A673 (cell line): ENCODE results near the gene UBL7. TPM values are rescaled to one million over a fixed set of nuclear protein-coding genes. Genes with fewer than 3 reads are reported as not detected.

Experiments
- BruUV-seq: library from RNA; stranded (reverse); fragments of 400-500 nt; replicated peaks from 2 replicates; lab custom pipeline; 2021; lab: Mats Ljungman, UMichigan
- CTCF ChIA-PET: fragments of 300-600 bp; sonication (Branson Sonifier 250); formaldehyde crosslinking; loops from one replicate; lab custom pipeline; 2022; ENCODE audit warnings: antibody characterized with exemption; lab: Charles Lee
- POLR2A ChIA-PET: fragments of 300-600 bp; sonication (Branson Sonifier 250); formaldehyde crosslinking; loops from one replicate; lab custom pipeline; 2022; ENCODE audit warnings: antibody characterized with exemption; ENCODE audit not compliant: low non-redundant PET; lab: Charles Lee
- DNase-seq: peaks from one replicate; pipeline ENCODE4 v3.0.0-alpha.2; 2015; ENCODE audit warnings: low spot score
- H3K27ac ChIP-seq: fragments of 200-600 bp; sonication (generic); 2 replicates; pipeline ENCODE4 v1.5.1; 2016; ENCODE audit warnings: mixed run types, low read depth, mild to moderate bottlenecking, mixed read lengths, antibody characterized with exemption, low read length; ENCODE audit not compliant: poor library complexity, severe bottlenecking
- H3K27me3 ChIP-seq: fragments of 200-600 bp; sonication (generic); replicated peaks from 2 replicates; pipeline ENCODE4 v1.6.1; 2017; ENCODE audit warnings: mixed run types, low read depth, mild to moderate bottlenecking, mixed read lengths, antibody characterized with exemption, low read length; ENCODE audit not compliant: insufficient read depth, poor library complexity
- H3K36me3 ChIP-seq: fragments of 200-600 bp; sonication (generic); 2 replicates; pipeline ENCODE4 v1.6.1; 2016; ENCODE audit warnings: mixed run types, mild to moderate bottlenecking, mixed read lengths, antibody characterized with exemption, low read length; ENCODE audit not compliant: insufficient read depth, poor library complexity, severe bottlenecking
- H3K4me1 ChIP-seq: fragments of 200-600 bp; sonication (generic); 2 replicates; pipeline ENCODE4 v1.6.1; 2017; ENCODE audit warnings: mixed run types, mild to moderate bottlenecking, mixed read lengths, antibody characterized with exemption, low read length; ENCODE audit not compliant: insufficient read depth, poor library complexity, severe bottlenecking
- H3K4me3 ChIP-seq: fragments of 200-600 bp; sonication (generic); 2 replicates; pipeline ENCODE4 v1.5.1; 2016; ENCODE audit warnings: low read depth, mixed run types, mild to moderate bottlenecking, mixed read lengths, low read length; ENCODE audit not compliant: poor library complexity, severe bottlenecking
- H3K9me3 ChIP-seq: fragments of 200-600 bp; sonication (generic); 2 replicates; pipeline ENCODE4 v1.6.1; 2016; ENCODE audit warnings: mixed run types, low read depth, mild to moderate bottlenecking, mixed read lengths, antibody characterized with exemption, low read length; ENCODE audit not compliant: poor library complexity, severe bottlenecking
- EZH2 ChIP-seq: fragments of 200-600 bp; sonication (generic); IDR thresholded peaks from 2 replicates; pipeline ENCODE4 v1.6.1; 2017; ENCODE audit warnings: borderline replicate concordance, low read depth, mild to moderate bottlenecking, mixed read lengths, antibody characterized with exemption, low read length; ENCODE audit not compliant: poor library complexity, severe bottlenecking
- intact Hi-C: fragments of 100-400 bp; cut with micrococcal nuclease; formaldehyde crosslinking; loops from one replicate; pipeline ENCODE4 v1.10.0; 2022; ENCODE audit not compliant: unreplicated experiment
- total RNA-seq: library from RNA; stranded (reverse); gene quantifications from 2 replicates; pipeline ENCODE4 v1.2.3, GENCODE V29; 2021
- TF ChIP-seq, protein P1 (sequence below): fragments of 300-800, 200-600 bp; sonication (generic); conservative IDR thresholded peaks from 2 replicates; pipeline ENCODE4 v1.5.1; 2017; ENCODE audit warnings: low read depth, mild to moderate bottlenecking, antibody characterized with exemption, low read length, moderate library complexity, mixed read lengths

UBL7 gene
- total RNA-seq, 1 experiment from 2014 or later, result 72.5 TPM

DNA sequence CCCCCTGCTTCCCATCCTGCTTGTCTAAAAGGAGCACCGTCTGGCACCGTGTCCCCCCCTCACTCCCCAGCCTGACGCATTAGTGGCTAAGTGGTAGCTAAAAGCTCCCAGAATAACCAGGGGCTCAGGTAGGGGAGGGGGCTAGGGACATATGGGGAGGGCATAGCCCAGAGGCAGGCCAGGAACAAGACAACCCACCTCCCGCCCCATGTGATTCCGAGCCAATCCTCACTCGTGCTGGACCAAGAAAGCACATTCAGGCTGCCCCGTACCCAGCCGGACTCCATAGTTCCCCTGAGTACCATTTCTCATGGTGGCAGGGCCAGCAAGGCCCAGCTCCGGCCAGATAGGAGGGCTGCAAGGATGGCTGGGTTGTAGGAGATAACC, 38.7 kb downstream of the UBL7 start:
- H3K36me3 ChIP-seq, result no peaks in the 10 kb centered on the region
- H3K4me3 ChIP-seq, result no peak overlapping the region
- no peaks in the 10 kb centered on the region for H3K9me3 ChIP-seq
- no peaks in the 10 kb centered on the region for H3K27me3 ChIP-seq
- no peak for DNase-seq
- TF ChIP-seq, protein P1, sequence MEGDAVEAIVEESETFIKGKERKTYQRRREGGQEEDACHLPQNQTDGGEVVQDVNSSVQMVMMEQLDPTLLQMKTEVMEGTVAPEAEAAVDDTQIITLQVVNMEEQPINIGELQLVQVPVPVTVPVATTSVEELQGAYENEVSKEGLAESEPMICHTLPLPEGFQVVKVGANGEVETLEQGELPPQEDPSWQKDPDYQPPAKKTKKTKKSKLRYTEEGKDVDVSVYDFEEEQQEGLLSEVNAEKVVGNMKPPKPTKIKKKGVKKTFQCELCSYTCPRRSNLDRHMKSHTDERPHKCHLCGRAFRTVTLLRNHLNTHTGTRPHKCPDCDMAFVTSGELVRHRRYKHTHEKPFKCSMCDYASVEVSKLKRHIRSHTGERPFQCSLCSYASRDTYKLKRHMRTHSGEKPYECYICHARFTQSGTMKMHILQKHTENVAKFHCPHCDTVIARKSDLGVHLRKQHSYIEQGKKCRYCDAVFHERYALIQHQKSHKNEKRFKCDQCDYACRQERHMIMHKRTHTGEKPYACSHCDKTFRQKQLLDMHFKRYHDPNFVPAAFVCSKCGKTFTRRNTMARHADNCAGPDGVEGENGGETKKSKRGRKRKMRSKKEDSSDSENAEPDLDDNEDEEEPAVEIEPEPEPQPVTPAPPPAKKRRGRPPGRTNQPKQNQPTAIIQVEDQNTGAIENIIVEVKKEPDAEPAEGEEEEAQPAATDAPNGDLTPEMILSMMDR, result no peak
- TF ChIP-seq EZH2, result no peak
- H3K27ac ChIP-seq, result no peak overlapping the region
- intact Hi-C loops, result no loop called here
- ChIA-PET POLR2A (no interaction called here), CTCF (no interaction called here)
- no peaks in the 10 kb centered on the region for H3K4me1 ChIP-seq
- no TSS peak for BruUV-seq

DNA sequence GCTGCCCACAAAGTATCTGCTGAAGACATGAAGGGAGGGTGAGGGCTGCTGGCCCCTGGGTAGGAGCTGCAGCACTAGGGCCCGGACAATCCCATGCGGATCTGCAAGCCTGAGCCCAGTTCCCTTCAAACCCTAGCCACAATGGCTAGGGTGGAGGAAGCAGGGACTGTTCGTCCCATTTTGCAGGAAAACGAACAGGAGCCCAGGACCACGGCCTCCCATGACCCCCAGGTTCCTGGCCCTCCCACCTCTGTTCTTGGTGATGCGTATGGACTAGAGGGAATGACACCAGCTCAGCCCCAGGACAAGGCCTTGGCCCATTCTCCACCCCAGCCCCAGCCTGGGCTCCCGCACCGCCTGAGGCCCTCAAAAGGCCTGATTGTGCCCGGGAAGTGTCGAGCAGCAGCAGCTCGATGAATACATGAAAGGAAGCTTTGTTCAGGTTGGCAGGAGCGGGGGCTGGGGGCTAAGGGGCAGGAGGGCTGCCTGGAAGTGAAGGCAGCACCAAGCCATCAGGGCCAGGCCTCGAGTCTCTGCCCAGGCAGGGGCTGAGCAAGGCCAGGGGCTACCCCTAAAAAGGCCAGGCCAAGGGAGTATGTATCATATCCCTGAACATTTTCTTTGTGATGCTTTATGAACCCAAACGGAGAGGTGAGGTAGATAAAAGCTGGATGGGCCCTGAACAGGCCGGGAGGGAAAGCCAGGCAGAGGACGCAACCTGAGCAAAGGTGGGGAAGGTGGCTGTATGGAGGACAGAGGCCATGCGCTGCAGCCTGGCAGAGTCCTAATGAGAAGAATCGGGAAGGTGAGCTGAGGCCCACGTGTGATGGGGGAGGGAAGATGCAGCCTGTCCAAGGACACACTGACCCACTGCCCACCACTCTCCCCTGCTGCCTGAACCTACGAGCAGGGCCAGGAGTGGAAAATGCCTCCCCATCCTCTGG, 39.4 kb downstream of the UBL7 start:
- intact Hi-C loops, result no loop called here
- no peaks in the 10 kb centered on the region for H3K36me3 ChIP-seq
- TF ChIP-seq, protein P1, result no peak
- no peak for TF ChIP-seq EZH2
- BruUV-seq, result no TSS peak
- ChIA-PET CTCF (no interaction called here), POLR2A (no interaction called here)
- no peaks in the 10 kb centered on the region for H3K4me1 ChIP-seq
- H3K9me3 ChIP-seq, result no peaks in the 10 kb centered on the region
- no peak for DNase-seq
- no peaks in the 10 kb centered on the region for H3K27me3 ChIP-seq
- H3K27ac ChIP-seq, result no peak overlapping the region
- no peak overlapping the region for H3K4me3 ChIP-seq

DNA sequence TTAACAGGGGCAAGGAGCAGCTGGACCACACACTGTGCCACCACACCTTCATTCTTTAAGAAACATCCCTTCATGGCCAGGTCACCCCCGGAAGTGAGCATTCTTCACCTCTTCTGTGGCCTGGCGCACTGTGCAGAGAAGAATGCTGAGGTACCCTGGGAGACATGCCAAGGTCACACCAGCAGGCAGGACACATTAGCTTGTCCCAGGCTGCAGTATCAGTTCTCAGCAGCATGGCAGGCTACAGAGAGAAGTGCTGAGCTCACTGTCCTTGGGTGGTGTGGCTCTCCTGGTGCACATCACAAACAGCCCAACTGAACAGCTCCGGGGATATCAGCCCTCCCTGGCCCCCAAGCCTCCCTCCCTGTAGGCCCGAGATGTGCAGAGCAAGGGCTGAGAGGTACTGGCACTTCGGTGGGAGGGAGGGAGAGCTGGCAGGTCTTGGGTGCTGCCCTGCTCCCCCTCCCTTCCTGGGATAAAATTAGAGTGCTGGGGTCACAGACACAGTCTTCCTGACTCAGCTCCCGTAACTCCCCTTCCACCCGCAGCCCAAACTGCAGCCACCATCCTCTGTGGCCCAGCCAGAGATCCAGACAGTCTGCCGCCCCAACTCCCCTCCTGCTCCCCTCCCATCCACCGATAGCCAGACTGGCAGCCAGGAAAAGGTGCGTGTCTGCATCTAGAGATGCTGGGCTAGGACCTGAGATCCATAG, 40.6 kb downstream of the UBL7 start:
- CTCF ChIA-PET, result no interaction called here
- DNase-seq, result no peak

More for the DNA sequence above, 40.6 kb downstream of the UBL7 start:
- H3K4me3 ChIP-seq, result no peak overlapping the region
- POLR2A ChIA-PET, result no interaction called here
- H3K9me3 ChIP-seq, result no peaks in the 10 kb centered on the region
- TF ChIP-seq EZH2, result no peak
- TF ChIP-seq, protein P1, result no peak
- H3K36me3 ChIP-seq, result no peaks in the 10 kb centered on the region
- H3K4me1 ChIP-seq, result no peaks in the 10 kb centered on the region
- no peak overlapping the region for H3K27ac ChIP-seq
- no peaks in the 10 kb centered on the region for H3K27me3 ChIP-seq
- intact Hi-C loops, result no loop called here
- BruUV-seq, result no TSS peak
